GM23248 (cell line): Measurements from ENCODE around the gene TMTC1.

Experiments
- EZH2 ChIP-seq: fragments of 200-600 bp; sonication (generic); IDR thresholded peaks from 2 replicates; pipeline ENCODE4 v1.6.1; 2018; ENCODE audit warnings: antibody characterized with exemption, mild to moderate bottlenecking; ENCODE audit not compliant: insufficient read depth, poor library complexity, severe bottlenecking
- EZH2phosphoT487 ChIP-seq: fragments of 200-600 bp; sonication (generic); IDR thresholded peaks from 2 replicates; pipeline ENCODE4 v1.6.1; 2018; ENCODE audit warnings: antibody characterized with exemption, moderate library complexity, mild to moderate bottlenecking, low read depth; ENCODE audit not compliant: insufficient read depth

- no peak for TF ChIP-seq EZH2
- TF ChIP-seq EZH2phosphoT487, result no peak
Observed at GRCh38 chr12:29656762-29657538, 126.8 kb downstream of the TMTC1 start.
